HepG2 (cell line): ENCODE measurements around the gene GJC2. TPM values are rescaled to one million over a fixed set of nuclear protein-coding genes. Genes with fewer than 3 reads are reported as not detected.

Experiments
- MEIS2 ChIP-seq: sonication (generic); formaldehyde crosslinking; IDR thresholded peaks from 2 replicates; pipeline ENCODE4 v1.9.0; 2021; ENCODE audit warnings: mild to moderate bottlenecking, missing genetic modification reagents
- MLXIP ChIP-seq: sonication (generic); formaldehyde crosslinking; IDR thresholded peaks from 2 replicates; pipeline ENCODE4 v1.9.0; 2021; ENCODE audit warnings: missing genetic modification reagents, borderline replicate concordance
- PAXIP1 ChIP-seq: sonication (generic); formaldehyde crosslinking; conservative IDR thresholded peaks from 2 replicates; pipeline ENCODE4 v1.4.0; 2020; ENCODE audit warnings: mild to moderate bottlenecking, missing genetic modification reagents, moderate library complexity
- SP140L ChIP-seq: sonication (generic); formaldehyde crosslinking; IDR thresholded peaks from 2 replicates; pipeline ENCODE4 v1.4.0; 2020; ENCODE audit warnings: missing genetic modification reagents, borderline replicate concordance
- SYNCRIP ChIP-seq: fragments of 200-400 bp; formaldehyde crosslinking; IDR thresholded peaks from 2 replicates; pipeline ENCODE4 v1.6.1; 2018; ENCODE audit warnings: mild to moderate bottlenecking, low read depth, low read length; ENCODE audit not compliant: insufficient read depth
- ZNF770 ChIP-seq: sonication (generic); formaldehyde crosslinking; IDR thresholded peaks from 2 replicates; pipeline ENCODE4 v1.5.0; 2020; ENCODE audit warnings: mild to moderate bottlenecking, missing genetic modification reagents
- polyA plus RNA-seq, 8 experiments: library from polyadenylated mRNA; depleted of rRNA in 3 of 8; stranded (reverse) in 7 of 8; unstranded in 1 of 8; fragments of >200 nt; fragmentation: Illumina TruSeq in 4 of 8; extraction: Trizol in 4 of 8; gene quantifications; 2 replicates each; pipeline versions ENCODE4 v1.2.1 to v1.2.3, GENCODE V29; 2011 to 2016; ENCODE audit warnings: low read depth in 4 of 8, missing spikeins in 1 of 8, mixed read lengths in 1 of 8; ENCODE audit not compliant: insufficient read depth in 1 of 8
- total RNA-seq, 5 experiments: library from RNA; depleted of rRNA; stranded (reverse); fragments of >200 nt; fragmentation: Illumina TruSeq; extraction: Trizol; gene quantifications; 2 replicates each; pipeline ENCODE4 v1.2.3, GENCODE V29; 2016; ENCODE audit warnings: low read depth in 1 of 5
- TF ChIP-seq, protein P1 (sequence below): sonication (generic); formaldehyde crosslinking; IDR thresholded peaks from 2 replicates; pipeline ENCODE4 v1.9.0; 2021; ENCODE audit warnings: missing genetic modification reagents, borderline replicate concordance
- TF ChIP-seq, protein P2 (sequence below): sonication (generic); formaldehyde crosslinking; IDR thresholded peaks from 2 replicates; pipeline ENCODE4 v1.5.0; 2020; ENCODE audit warnings: mild to moderate bottlenecking, missing genetic modification reagents, borderline replicate concordance
- TF ChIP-seq, protein P3 (sequence below): sonication (generic); formaldehyde crosslinking; IDR thresholded peaks from 2 replicates; pipeline ENCODE4 v1.4.0; 2020; ENCODE audit warnings: missing genetic modification reagents, borderline replicate concordance

Gene GJC2
- total and polyA plus RNA-seq, 2 of the 13 experiments (the other 11 are each of a cell fraction or from before 2014, with no cell fraction given): 1.6 to 3.8 TPM

DNA sequence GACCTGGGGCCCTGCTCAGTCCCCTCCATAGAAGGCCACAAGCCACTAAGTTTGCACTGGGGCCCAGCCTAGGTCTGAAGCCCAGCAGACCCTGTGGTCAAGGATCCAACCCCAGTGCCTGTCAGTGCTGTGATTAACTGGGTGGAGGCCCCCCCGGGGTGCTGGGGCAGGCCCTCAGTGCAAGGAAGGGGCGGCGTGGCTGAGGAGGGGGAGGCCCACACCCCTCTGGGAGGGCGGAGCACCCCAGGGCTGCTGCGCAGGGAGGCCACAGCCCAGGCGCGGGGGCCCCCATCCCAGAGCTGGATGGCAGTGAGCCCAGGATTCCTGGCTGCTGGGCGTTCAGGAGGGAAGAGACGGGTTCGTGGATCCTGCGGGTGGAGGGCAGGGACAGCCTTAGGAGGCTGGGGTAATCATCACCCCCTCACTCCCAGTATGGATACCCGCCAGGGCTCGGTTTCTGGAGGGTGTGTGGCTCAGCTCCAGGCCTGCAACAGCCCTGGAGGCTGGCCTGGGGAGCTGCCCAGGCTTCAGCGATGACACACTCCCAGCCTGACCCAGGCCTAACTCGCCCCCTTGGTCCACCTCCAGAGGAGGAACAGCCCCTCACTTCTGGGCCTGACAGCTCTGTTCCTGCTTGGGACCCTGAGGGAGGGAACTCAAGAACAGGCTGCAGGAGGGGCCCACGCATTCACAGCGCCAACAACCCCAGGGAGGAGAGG lies 890 bp downstream of the GJC2 start (continued):
- TF ChIP-seq, protein P1, sequence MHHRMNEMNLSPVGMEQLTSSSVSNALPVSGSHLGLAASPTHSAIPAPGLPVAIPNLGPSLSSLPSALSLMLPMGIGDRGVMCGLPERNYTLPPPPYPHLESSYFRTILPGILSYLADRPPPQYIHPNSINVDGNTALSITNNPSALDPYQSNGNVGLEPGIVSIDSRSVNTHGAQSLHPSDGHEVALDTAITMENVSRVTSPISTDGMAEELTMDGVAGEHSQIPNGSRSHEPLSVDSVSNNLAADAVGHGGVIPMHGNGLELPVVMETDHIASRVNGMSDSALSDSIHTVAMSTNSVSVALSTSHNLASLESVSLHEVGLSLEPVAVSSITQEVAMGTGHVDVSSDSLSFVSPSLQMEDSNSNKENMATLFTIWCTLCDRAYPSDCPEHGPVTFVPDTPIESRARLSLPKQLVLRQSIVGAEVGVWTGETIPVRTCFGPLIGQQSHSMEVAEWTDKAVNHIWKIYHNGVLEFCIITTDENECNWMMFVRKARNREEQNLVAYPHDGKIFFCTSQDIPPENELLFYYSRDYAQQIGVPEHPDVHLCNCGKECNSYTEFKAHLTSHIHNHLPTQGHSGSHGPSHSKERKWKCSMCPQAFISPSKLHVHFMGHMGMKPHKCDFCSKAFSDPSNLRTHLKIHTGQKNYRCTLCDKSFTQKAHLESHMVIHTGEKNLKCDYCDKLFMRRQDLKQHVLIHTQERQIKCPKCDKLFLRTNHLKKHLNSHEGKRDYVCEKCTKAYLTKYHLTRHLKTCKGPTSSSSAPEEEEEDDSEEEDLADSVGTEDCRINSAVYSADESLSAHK: no peak
- TF ChIP-seq, protein P2, sequence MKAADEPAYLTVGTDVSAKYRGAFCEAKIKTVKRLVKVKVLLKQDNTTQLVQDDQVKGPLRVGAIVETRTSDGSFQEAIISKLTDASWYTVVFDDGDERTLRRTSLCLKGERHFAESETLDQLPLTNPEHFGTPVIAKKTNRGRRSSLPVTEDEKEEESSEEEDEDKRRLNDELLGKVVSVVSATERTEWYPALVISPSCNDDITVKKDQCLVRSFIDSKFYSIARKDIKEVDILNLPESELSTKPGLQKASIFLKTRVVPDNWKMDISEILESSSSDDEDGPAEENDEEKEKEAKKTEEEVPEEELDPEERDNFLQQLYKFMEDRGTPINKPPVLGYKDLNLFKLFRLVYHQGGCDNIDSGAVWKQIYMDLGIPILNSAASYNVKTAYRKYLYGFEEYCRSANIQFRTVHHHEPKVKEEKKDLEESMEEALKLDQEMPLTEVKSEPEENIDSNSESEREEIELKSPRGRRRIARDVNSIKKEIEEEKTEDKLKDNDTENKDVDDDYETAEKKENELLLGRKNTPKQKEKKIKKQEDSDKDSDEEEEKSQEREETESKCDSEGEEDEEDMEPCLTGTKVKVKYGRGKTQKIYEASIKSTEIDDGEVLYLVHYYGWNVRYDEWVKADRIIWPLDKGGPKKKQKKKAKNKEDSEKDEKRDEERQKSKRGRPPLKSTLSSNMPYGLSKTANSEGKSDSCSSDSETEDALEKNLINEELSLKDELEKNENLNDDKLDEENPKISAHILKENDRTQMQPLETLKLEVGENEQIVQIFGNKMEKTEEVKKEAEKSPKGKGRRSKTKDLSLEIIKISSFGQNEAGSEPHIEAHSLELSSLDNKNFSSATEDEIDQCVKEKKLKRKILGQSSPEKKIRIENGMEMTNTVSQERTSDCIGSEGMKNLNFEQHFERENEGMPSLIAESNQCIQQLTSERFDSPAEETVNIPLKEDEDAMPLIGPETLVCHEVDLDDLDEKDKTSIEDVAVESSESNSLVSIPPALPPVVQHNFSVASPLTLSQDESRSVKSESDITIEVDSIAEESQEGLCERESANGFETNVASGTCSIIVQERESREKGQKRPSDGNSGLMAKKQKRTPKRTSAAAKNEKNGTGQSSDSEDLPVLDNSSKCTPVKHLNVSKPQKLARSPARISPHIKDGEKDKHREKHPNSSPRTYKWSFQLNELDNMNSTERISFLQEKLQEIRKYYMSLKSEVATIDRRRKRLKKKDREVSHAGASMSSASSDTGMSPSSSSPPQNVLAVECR (CRISPR knock-in tag): peak; percentile 10; the same call in 1 of the 2 replicates
- TF ChIP-seq SYNCRIP (no peak), SP140L (CRISPR knock-in tag) (no peak), PAXIP1 (CRISPR knock-in tag) (peak; percentile 75), ZNF770 (CRISPR knock-in tag) (0 out of 2 replicates have a peak, but pooled peaks have one; percentile 17), MLXIP (CRISPR knock-in tag) (no peak), MEIS2 (CRISPR knock-in tag) (no peak)
- TF ChIP-seq, protein P3, sequence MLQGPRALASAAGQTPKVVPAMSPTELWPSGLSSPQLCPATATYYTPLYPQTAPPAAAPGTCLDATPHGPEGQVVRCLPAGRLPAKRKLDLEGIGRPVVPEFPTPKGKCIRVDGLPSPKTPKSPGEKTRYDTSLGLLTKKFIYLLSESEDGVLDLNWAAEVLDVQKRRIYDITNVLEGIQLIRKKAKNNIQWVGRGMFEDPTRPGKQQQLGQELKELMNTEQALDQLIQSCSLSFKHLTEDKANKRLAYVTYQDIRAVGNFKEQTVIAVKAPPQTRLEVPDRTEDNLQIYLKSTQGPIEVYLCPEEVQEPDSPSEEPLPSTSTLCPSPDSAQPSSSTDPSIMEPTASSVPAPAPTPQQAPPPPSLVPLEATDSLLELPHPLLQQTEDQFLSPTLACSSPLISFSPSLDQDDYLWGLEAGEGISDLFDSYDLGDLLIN (CRISPR knock-in tag): no peak
